ENCODE measurements around the gene EXD3. TPM values are rescaled to one million over a fixed set of nuclear protein-coding genes. Genes with fewer than 3 reads are reported as not detected.

Gene EXD3
- total RNA-seq, 1 donor from 2014 or later = 16.7 TPM

DNA sequence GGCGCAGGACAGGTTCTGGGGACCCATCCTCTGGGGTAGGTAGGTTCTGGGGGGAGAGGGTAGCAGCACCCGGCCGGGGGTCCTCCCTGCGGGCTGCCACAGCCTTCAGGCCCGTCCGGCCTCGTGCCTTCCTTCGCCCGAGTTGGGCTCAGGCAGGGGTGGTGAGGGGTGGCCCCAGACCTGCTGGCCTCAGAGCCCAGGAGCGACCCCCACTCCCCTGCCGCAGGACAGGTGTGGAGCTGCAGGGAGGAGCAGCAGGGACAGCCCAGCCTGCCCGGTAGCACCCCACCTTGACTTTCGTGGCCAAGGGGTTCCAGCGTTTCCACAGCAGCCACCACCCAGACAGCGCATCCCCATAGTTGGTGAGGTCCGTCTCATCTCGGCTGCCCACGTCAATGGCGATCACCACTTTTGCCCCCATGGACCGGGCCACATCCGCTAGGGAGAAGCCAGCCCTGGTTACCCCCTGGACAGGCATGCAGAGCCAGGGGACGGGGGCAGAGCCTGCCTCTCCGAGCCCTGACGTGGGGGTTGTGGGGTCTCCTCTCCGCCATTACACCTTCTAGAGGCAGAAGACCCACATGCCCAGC lies 39.5 kb upstream of the EXD3 start:
- no peak overlapping the region for H3K27ac ChIP-seq
- no peaks in the 10 kb centered on the region for H3K27me3 ChIP-seq
- intact Hi-C loops (cut with DNase I) = no loop called here
- TF ChIP-seq, protein P1, sequence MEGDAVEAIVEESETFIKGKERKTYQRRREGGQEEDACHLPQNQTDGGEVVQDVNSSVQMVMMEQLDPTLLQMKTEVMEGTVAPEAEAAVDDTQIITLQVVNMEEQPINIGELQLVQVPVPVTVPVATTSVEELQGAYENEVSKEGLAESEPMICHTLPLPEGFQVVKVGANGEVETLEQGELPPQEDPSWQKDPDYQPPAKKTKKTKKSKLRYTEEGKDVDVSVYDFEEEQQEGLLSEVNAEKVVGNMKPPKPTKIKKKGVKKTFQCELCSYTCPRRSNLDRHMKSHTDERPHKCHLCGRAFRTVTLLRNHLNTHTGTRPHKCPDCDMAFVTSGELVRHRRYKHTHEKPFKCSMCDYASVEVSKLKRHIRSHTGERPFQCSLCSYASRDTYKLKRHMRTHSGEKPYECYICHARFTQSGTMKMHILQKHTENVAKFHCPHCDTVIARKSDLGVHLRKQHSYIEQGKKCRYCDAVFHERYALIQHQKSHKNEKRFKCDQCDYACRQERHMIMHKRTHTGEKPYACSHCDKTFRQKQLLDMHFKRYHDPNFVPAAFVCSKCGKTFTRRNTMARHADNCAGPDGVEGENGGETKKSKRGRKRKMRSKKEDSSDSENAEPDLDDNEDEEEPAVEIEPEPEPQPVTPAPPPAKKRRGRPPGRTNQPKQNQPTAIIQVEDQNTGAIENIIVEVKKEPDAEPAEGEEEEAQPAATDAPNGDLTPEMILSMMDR (IDR thresholded peaks at IDR 0.05) = no peak
- no peak overlapping the region for H3K4me3 ChIP-seq
- H3K36me3 ChIP-seq = no peaks in the 10 kb centered on the region
- no peaks in the 10 kb centered on the region for H3K9me3 ChIP-seq
- DNase-seq (ENCODE audit: low spot score in 2 of 2) = peak in 1 of 2 donors; percentile 61
- H3K4me1 ChIP-seq = peaks cover 9 to 11% of the 10 kb centered on the region in 2 donors

DNA sequence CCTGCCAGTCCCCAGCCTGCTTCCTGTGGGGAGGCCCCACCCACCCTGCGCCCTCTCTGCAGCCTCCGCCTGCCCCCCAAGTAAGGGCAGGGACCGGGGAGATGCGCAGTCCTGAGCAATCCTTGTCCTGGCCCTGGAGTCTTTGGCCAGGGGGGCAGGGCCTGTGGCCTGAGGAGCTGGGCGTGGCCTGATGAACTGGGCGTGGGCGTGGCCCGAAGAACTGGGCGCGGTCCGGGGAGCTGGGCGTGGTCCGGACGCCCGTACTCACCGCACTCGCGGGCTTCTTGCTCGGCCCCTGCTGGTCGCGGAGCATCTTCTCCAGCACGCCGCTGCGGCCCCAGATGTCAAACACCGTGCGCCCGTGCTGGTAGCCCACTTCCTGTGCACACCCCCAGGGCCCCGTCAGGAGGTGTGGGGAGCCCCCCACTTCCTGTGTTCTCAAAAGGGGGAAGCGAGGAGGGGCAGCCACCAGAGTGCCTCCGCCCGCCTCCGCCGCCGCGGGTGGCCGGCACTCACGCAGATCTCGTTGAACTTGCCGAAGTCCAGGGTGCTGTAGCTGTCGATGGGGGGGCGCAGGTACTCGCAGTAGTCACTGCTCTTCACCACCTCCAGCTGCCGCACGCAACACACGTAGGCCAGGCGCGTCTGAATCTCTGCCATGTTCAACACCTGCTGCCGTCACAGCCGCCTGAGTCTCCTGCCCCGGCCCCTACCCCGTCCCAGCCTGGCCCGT lies 38.9 kb upstream of the EXD3 start:
- intact Hi-C loops (cut with DNase I) = no loop called here
- Histone ChIP-seq H3K4me1 (peaks cover 15 to 16% of the 10 kb centered on the region in 2 donors), H3K4me3 (no peak overlapping the region), H3K27me3 (no peaks in the 10 kb centered on the region), H3K36me3 (peaks cover 0 to 3% of the 10 kb centered on the region in 2 donors), H3K9me3 (no peaks in the 10 kb centered on the region), H3K27ac (no peak overlapping the region)
- DNase-seq (ENCODE audit: low spot score in 2 of 2) = no peak
- TF ChIP-seq, protein P1 (IDR thresholded peaks at IDR 0.05) = no peak

DNA sequence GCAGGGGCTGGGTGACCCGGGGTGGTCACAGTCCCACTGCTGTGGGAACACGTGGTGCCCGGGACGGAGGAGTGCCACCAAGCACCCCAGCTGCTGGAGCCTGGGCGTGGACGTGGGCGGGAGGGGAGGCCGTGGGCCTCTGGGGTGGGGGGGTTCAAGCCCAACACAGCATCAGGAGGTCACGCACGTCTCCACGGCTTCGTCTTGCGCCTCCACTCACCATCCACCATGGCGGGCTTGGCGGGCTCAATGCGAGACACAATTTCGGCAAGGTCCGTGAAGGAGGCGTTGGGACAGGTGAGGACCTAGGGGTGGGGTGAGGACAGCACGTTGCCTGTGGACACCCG lies 38.3 kb upstream of the EXD3 start:
- TF ChIP-seq, protein P1 (IDR thresholded peaks at IDR 0.05) = no peak
- peaks cover 19% of the 10 kb centered on the region in 2 donors for H3K4me1 ChIP-seq
- no peaks in the 10 kb centered on the region for H3K27me3 ChIP-seq
- intact Hi-C loops (cut with DNase I) = no loop called here
- H3K9me3 ChIP-seq = no peaks in the 10 kb centered on the region
- no peak for DNase-seq (ENCODE audit: low spot score in 2 of 2)
- H3K27ac ChIP-seq = no peak overlapping the region
- no peak overlapping the region for H3K4me3 ChIP-seq
- peaks cover 0 to 3% of the 10 kb centered on the region in 2 donors for H3K36me3 ChIP-seq

DNA sequence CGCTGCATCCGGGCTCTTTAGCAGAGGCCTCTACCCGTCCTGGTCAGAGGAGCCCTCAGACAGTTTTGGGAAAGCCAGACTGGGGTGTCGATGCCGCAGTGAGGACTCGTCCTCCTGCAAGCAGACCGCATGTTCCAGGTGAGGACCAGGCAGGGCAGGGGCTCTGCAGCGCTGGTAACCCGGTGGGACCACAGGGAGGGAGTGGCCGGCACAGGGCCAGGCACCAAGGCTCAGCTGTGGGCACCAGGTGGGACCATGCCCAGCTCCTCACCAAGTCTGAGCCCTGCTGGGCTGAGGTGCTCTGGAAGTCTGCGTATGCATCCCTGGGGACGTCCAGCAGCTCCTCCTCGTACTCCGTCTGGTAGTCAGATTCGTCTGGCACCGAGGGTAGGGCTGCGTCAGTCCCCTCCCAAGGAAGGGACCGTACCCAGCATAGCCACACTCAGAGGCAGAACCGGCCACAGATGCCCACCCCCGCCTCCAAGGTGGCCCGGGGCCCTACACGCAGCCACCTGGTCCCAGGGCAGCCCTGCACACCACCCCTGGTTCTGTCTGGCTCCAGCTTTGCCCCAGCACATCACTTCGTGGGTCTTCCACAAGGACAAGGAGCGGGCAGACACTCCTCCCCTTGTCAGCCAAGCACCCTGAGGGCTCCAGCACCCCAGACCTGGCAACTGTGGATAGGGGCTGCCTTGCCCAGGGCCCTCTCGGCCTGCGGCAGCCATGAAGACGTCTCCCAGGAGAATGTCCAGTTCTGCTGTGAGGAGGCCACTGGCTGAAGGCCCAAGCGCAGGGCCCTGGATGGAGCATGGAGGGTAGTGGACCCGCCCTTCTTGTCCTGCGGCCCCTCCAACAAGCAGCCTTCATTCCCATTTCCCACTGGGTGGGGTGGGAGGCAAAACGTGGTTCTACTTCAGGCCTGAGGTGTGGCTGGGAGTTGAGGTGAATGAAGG lies 37.7 kb upstream of the EXD3 start:
- TF ChIP-seq, protein P1 (IDR thresholded peaks at IDR 0.05) = no peak
- no peak for DNase-seq (ENCODE audit: low spot score in 2 of 2)
- no peaks in the 10 kb centered on the region for H3K27me3 ChIP-seq
- no peaks in the 10 kb centered on the region for H3K9me3 ChIP-seq
- no peak overlapping the region for H3K4me3 ChIP-seq
- H3K4me1 ChIP-seq = peaks cover 25 to 26% of the 10 kb centered on the region in 2 donors
- H3K36me3 ChIP-seq = peaks cover 3 to 7% of the 10 kb centered on the region in 2 donors
- intact Hi-C loops (cut with DNase I) = no loop called here
- no peak overlapping the region for H3K27ac ChIP-seq

DNA sequence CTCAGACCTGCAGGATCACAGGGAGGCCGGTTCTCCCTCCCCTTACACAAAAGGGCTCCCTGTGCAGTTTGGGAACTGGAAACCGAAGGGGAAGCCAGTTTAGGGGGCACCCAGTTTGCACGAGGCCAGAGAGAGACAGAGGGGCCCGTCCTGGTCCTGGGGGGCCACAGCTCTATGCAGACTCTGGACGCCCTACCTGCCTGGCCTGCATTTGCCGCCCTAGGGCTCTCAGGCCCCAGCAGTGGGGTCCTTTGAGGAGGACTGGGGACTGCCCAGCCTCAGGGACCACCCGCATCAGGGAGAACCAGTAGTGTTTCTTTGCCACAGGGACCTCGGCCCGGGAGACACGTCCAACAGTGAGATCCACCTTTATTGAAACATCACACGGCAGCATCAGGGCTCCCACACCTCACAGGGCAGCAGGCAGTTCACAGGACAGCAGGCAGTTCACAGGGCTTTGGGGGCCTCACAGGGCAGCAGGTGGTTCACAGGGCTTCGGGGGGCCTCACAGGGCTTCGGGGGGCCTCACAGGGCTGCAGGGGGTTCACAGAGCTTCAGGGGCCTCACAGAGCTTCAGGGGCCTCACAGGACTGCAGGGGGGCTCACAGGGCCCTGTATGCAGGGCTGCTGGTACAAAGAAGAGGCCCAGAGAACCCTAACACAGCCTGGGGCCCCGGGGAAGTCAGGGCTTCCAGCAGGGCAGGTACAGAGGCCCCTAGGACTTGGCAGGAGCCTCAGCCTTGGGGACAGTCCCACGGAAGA lies 36.8 kb upstream of the EXD3 start:
- peak in 1 of 2 donors; percentile 62 for DNase-seq (ENCODE audit: low spot score in 2 of 2)
- peaks cover 12 to 16% of the 10 kb centered on the region in 2 donors for H3K36me3 ChIP-seq
- TF ChIP-seq, protein P1 (IDR thresholded peaks at IDR 0.05) = no peak
- peak overlapping the region; percentile 67 to 89 for H3K4me3 ChIP-seq
- intact Hi-C loops (cut with DNase I) = loop anchor here (1.0 to 10.0 kb wide), 4 partner anchors 36 to 372 kb away; partner anchors contain the start of genes ARRDC1, EXD3, MAN1B1 and MRPL41
- H3K9me3 ChIP-seq = no peaks in the 10 kb centered on the region
- peaks cover 34% of the 10 kb centered on the region in 2 donors for H3K4me1 ChIP-seq
- peak overlapping the region; percentile 71 to 72 for H3K27ac ChIP-seq
- no peaks in the 10 kb centered on the region for H3K27me3 ChIP-seq
